HG03196 (cell line): ENCODE measurements around the gene HCN4.
"Not testable (repeated sequence)": the region's sequence is repeated elsewhere in the genome, so short reads cannot be mapped to it uniquely, and the experiment has no call there.

Source experiments
- ATAC-seq: cut with Tn5 transposase; IDR thresholded peaks from one replicate; pipeline ENCODE4 v1.9.1; 2021; ENCODE audit not compliant: unreplicated experiment

HCN4 gene

GRCh38 chr15:73368301-73369136 lies at the start of gene HCN4:
Gene HCN4, minus strand, starts transcription at chr15:73368958. Its CDS starts 688 bp downstream, at chr15:73368270.
- ATAC-seq = no peak

- no peak for ATAC-seq
These were observed 46.1 kb upstream of the HCN4 start for GRCh38 chr15:73414876-73415275.

GRCh38 chr15:73403171-73403570 lies 34.4 kb upstream of the HCN4 start:
- ATAC-seq = no peak

- ATAC-seq = not testable (repeated sequence)
These were observed 31.5 kb upstream of the HCN4 start for GRCh38 chr15:73400222-73400621.

GRCh38 chr15:73398861-73399260 lies 30.1 kb upstream of the HCN4 start:
- no peak for ATAC-seq

DNA sequence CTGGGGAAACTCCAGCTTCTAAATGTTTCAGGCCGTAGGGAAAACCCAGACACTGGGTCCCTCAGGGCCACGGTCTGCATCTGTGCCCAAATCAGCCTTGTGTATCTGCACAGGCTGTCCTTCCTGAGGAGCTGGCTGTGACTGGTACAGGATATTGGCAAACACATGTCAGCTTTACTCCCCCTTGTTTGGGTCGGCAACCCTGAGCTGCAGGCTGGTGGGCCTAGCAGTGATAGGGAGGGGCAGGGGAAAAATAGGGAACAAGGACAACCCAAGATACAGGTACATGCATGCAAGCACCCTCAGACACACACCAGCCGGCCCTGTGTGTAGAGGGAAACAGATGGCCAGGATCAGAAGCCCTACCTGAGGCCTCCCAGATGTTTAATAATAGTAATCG lies 28.7 kb upstream of the HCN4 start:
- no peak for ATAC-seq

DNA sequence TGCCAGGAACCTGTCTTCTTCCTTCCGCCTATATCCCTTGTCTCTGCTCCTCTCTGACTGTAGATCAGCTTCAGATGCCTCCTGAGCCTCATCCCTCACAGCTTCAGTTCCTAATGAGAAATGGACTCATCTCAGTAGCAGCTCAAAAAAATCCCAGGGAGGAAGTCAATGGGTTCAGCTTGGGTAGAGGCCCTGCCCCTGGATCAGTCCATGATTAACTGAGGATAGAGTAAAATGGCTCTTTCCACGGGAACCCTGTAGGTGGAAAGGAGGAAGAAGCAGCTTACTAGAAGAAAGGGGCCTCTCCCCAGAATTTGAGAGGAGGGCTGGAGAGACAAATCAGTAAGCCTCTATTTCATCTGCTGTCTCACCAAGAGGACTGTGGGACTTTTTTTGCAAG lies 26.9 kb upstream of the HCN4 start:
- ATAC-seq = no peak

GRCh38 chr15:73394782-73395181 lies 26.0 kb upstream of the HCN4 start:
- no peak for ATAC-seq

GRCh38 chr15:73393336-73393735 lies 24.6 kb upstream of the HCN4 start:
- no peak for ATAC-seq

DNA sequence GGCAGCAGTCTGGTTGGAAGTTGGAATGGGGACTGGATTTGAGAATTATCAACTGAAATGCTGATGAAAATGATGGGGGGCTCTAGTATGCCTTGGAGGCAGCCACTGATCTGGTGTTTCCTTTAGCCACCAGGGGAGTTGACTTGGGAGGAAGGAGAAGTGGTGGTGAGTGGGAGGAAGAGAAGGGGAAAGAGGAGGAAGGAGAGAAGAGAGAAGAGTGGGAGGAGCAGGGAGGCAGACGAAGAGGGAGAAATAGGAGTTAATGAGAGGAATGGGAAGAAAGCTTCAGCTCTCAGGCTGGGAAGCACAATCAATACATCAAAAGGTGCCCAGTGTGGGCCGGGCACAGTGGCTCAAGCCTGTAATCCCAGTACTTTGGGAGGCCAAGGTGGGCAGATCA lies 23.3 kb upstream of the HCN4 start:
- ATAC-seq = no peak

DNA sequence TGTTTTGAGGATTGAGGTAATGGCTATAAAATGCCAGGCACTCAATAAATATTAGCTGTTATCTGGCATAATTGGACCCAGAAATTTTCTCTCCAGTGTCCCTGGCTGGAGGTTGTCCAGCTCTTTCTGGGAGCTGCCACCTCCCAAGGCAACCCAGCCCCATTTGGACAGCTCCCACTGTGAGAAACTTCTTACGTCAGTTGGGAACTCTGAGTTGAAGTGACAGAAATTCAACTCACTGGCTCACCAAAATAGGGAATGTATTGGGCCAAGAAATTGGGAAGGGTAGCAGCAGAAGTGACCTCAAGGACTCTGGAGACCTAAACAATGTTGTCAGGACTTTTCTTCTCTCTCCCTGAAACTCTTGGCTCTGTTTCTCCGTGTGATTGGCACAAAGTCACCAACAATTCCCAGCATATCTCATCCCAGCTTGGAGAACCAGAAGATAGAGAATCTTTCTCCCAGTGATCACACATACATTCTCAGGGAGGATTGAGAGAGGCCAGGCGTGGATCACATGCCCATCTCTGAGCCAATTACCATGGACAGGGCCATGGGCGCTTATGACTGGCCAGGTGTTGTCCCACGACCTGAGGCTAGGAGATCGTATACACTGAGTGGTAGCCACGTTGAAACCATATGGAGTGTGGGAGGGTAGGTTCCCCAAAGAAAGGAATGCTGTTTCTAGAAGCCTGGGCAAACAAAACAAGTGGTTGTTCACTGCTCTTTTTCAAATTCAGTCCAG lies 22.5 kb upstream of the HCN4 start:
- ATAC-seq = no peak

GRCh38 chr15:73389971-73390544 lies 21.3 kb upstream of the HCN4 start:
- ATAC-seq = no peak

- ATAC-seq = no peak
These were observed 20.8 kb upstream of the HCN4 start for GRCh38 chr15:73389539-73389938.

DNA sequence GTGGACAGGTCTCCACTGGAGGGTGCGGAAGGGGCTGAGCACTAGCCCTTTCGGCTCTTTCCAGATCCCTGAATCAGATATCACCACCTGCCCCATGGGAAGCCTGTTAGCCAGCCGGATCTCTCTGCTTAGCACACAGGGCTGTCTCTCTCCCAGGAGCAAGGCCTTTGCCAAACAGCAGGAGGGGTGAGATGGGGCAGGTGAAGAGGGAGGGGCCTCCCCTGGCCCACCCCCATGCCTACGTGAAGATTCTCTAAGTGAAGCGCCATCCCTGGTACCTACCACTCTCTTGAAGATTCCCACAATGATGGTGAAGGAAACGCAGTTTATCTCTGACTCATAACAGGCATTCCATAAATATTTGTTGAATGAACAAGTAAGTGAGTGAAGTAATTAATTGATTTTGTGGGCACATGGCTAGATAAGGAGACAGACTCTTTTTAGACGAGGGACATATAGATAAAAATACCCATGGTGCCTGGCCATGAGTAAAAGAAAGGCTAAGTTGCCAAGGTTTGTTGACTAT lies 19.6 kb upstream of the HCN4 start:
- ATAC-seq = no peak

DNA sequence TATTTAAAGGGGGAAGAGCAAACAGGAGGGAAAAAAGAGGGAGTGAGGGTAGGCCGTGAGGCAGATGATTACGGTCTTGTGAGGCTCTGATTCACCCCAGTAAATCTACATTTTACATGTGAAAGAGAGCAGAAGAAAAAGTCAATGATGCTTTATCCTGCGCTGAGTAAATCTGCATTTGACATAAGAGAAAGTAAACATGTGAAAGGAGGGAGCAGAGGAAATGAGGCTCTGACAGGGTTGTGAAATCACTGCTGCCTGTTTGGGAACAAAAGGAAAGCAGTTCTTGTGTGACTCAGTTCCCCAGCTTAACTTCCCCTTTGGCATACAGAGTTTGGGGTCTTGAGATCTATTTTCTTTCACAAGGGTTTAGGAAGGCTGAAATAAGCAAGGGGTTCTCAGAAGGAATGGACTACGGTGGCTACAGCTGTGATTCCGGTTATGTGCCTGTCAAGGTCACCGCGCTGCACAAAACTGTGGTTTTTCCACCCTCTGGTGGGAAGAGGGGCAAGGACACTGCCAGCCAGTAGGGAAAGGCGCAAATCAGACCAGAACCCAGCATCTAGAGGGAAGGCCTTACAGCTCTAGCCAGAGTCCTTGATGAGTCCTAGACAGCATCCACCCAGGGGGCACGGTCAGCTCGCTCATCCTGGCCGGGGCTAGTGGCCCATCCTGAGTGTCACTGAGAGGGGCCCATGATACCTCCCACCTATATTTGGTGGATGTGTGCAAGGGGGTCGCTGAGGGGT lies 18.9 kb upstream of the HCN4 start:
- ATAC-seq = no peak

- ATAC-seq = no peak
These were observed 18.2 kb upstream of the HCN4 start for GRCh38 chr15:73386886-73387506.

- no peak for ATAC-seq
These were observed 17.5 kb upstream of the HCN4 start for GRCh38 chr15:73386238-73386637.

GRCh38 chr15:73385205-73385604 lies 16.4 kb upstream of the HCN4 start:
- ATAC-seq = no peak

DNA sequence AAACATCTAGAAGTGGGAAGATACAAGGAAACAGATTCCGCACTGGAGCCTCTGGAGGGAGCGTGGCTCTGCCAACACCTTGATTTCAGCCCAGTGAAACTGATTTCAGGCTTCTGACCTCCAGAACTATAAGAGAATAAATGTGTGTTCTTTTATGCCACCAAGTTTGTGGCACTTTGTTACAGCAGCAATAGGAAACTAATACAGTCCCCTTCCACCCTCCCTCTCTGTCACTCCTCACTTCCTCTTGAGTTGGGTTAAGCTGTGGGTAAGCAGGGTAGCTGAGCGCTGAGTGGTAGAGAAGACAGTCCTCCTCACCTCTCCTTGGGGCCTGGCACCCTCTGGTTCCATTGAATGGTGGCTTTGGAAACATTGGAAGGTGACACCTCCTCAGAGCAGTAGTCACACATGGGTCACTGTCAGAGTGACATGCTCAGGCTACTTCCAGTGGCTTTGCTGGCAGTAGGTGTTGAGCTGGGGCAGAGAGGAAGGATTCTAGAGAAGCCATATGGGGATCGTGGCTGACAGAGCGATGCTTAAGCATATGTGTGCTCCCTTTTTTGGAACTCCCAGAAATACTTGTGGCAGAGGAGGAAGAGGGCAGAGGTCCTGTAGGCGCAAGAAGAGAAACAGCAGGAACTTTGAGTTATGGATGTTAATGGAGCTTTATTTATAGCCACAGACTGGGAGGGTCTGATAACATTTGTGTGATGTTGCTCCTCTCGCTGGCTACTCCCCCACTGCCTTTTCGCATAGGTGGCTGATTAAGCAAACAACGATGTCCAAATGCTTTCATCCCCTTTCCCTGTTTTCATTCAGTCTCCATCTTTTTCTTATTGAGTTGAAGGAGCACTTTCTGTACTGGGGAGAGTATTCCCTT lies 14.8 kb upstream of the HCN4 start:
- no peak for ATAC-seq

DNA sequence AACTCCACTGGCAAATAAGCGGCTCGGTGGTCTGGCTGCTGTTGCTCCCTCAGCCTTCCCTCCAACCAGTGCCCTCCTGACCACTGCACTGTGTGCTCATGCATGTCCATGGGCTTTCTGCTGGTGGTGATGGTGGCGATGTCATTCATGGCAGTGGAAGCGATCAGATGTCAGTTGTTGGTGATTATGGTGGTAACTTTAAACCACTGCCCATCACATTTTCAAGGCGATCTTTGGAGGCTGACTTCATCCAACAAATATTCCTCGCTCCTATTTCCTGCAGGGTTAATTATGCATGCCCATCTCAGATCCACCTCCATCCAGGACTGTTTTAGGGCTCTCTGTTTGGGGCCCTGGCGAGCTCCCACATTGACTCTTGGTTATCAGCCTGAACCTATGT lies 13.4 kb upstream of the HCN4 start:
- ATAC-seq = no peak
